WERI-Rb-1 (cell line): ENCODE results near the gene NUDT16L1.

Source experiments
- DNase-seq: peaks from one replicate; pipeline ENCODE4 v3.0.0-alpha.2; 2020
- H3K27ac ChIP-seq: fragments of 250-450 bp; sonication (Bioruptor Pico); 2 replicates; pipeline ENCODE4 v1.5.1; 2020; ENCODE audit warnings: mild to moderate bottlenecking, moderate library complexity
- H3K27me3 ChIP-seq: fragments of 250-450 bp; sonication (Bioruptor Pico); 2 replicates; pipeline ENCODE4 v1.5.1; 2021; ENCODE audit warnings: mild to moderate bottlenecking, low read depth, moderate library complexity; ENCODE audit not compliant: insufficient read depth, severe bottlenecking
- H3K36me3 ChIP-seq: fragments of 250-450 bp; sonication (Bioruptor Pico); 2 replicates; pipeline ENCODE4 v1.5.1; 2020; ENCODE audit warnings: mild to moderate bottlenecking, moderate library complexity
- H3K4me3 ChIP-seq: 2 replicates; pipeline ENCODE4 v1.5.1; 2011; ENCODE audit warnings: low read depth, mild to moderate bottlenecking, control low read depth, low read length
- H3K9me3 ChIP-seq: fragments of 250-450 bp; sonication (Bioruptor Pico); 2 replicates; pipeline ENCODE4 v1.5.1; 2021; ENCODE audit warnings: mild to moderate bottlenecking, moderate library complexity; ENCODE audit not compliant: severe bottlenecking
- TF ChIP-seq, protein P1 (sequence below): IDR thresholded peaks from 2 replicates; pipeline ENCODE4 v1.5.1; 2011; ENCODE audit warnings: low read depth, mild to moderate bottlenecking, control low read depth, inconsistent platforms, low read length

Gene NUDT16L1

GRCh38 chr16:4702466-4702808 lies 9.1 kb downstream of the NUDT16L1 start:
- Histone ChIP-seq H3K27ac (no peak overlapping the region), H3K4me3 (no peak overlapping the region), H3K27me3 (no peaks in the 10 kb centered on the region), H3K36me3 (peaks cover 72% of the 10 kb centered on the region), H3K9me3 (no peaks in the 10 kb centered on the region)
- TF ChIP-seq, protein P1, sequence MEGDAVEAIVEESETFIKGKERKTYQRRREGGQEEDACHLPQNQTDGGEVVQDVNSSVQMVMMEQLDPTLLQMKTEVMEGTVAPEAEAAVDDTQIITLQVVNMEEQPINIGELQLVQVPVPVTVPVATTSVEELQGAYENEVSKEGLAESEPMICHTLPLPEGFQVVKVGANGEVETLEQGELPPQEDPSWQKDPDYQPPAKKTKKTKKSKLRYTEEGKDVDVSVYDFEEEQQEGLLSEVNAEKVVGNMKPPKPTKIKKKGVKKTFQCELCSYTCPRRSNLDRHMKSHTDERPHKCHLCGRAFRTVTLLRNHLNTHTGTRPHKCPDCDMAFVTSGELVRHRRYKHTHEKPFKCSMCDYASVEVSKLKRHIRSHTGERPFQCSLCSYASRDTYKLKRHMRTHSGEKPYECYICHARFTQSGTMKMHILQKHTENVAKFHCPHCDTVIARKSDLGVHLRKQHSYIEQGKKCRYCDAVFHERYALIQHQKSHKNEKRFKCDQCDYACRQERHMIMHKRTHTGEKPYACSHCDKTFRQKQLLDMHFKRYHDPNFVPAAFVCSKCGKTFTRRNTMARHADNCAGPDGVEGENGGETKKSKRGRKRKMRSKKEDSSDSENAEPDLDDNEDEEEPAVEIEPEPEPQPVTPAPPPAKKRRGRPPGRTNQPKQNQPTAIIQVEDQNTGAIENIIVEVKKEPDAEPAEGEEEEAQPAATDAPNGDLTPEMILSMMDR: no peak
- DNase-seq: no peak

- DNase-seq: no peak
- H3K9me3 ChIP-seq: no peaks in the 10 kb centered on the region
- H3K4me3 ChIP-seq: no peak overlapping the region
- peaks cover 65% of the 10 kb centered on the region for H3K36me3 ChIP-seq
- no peaks in the 10 kb centered on the region for H3K27me3 ChIP-seq
- TF ChIP-seq, protein P1: no peak
- no peak overlapping the region for H3K27ac ChIP-seq
Measured at GRCh38 chr16:4703906-4704305, 10.5 kb downstream of the NUDT16L1 start.

DNA sequence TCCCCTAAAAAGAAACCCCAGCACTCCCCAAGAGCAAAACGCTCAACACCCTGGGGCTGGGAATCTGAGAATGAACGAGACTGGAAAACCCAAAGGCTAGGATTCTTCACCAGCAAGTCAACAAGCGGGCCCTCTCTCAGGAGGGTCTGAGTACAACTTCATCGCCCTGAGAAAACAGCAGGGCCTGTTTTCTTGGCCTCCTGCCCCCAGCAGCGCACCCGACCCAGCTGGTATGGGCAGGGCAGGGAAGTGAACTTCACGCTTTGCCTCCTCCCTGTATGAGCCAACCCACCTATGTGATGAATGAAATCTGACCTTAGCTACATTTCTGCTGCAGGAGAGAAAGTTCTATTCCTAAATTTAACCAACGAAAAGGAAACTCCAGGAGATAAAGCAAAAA lies 11.1 kb downstream of the NUDT16L1 start:
- Histone ChIP-seq H3K4me3 (no peak overlapping the region), H3K27me3 (no peaks in the 10 kb centered on the region), H3K9me3 (no peaks in the 10 kb centered on the region), H3K36me3 (peaks cover 60% of the 10 kb centered on the region), H3K27ac (no peak overlapping the region)
- DNase-seq: no peak
- TF ChIP-seq, protein P1: no peak

DNA sequence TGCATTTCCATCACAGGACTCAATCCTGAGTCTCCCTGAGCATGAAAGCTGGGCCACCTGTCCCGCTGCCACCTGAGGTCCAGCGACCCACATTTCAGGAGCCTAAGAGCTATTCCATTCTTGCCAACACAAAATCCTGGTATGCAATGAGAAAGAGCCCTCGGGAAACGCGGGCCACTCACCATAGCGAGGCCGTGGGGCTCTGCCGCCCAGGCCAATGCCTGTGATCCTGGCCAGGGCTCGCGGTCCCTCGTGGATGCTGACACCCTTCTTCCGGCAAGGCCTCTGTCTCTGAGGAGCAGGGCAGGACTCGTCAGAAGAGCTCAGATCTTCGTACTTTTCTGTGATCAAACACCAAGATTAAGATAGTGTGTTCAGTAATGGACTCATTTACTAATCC lies 11.6 kb downstream of the NUDT16L1 start:
- DNase-seq: no peak
- Histone ChIP-seq H3K27ac (no peak overlapping the region), H3K9me3 (no peaks in the 10 kb centered on the region), H3K27me3 (no peaks in the 10 kb centered on the region), H3K36me3 (peaks cover 60% of the 10 kb centered on the region), H3K4me3 (no peak overlapping the region)
- TF ChIP-seq, protein P1: no peak

- H3K4me3 ChIP-seq: no peak overlapping the region
- peak; percentile 67 for DNase-seq
- H3K9me3 ChIP-seq: no peaks in the 10 kb centered on the region
- peaks cover 51% of the 10 kb centered on the region for H3K36me3 ChIP-seq
- H3K27me3 ChIP-seq: no peaks in the 10 kb centered on the region
- peak overlapping the region; percentile 50 for H3K27ac ChIP-seq
- TF ChIP-seq, protein P1: no peak
Measured at GRCh38 chr16:4706871-4707270, 13.5 kb downstream of the NUDT16L1 start.

GRCh38 chr16:4709481-4709880 lies 16.1 kb downstream of the NUDT16L1 start:
- no peak overlapping the region for H3K27ac ChIP-seq
- H3K36me3 ChIP-seq: peaks cover 50% of the 10 kb centered on the region
- no peaks in the 10 kb centered on the region for H3K27me3 ChIP-seq
- no peak for DNase-seq
- TF ChIP-seq, protein P1: no peak
- no peak overlapping the region for H3K4me3 ChIP-seq
- no peaks in the 10 kb centered on the region for H3K9me3 ChIP-seq
